ENCODE results near the gene SLC23A2. TPM values are rescaled to one million over a fixed set of nuclear protein-coding genes. Genes with fewer than 3 reads are reported as not detected.
A peak's percentile ranks its signal among the peaks of the same experiment; 100 is the strongest.

Gene SLC23A2
- total RNA-seq, 2 donors from 2014 or later = 4.6 to 5.1 TPM

DNA sequence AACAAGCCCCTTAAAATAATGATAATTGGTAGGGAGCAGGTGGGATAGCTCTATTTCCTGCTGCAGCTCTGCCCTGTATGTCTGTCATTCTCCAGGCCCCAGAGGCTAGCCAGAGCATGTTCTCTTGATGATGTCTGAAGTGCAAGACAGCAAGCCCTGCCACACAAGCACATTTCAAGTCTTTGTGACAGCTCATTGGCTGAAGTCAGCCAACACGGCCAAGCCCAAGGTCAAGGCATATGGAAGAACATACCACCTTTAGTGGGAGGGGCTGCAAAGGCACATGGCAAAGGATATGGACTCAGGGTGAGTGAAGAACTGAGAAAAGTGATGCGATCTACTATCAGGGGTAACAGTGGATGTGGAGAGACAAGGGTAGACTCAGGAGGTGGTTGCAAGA lies 163.6 kb downstream of the SLC23A2 start:
- no peak overlapping the region for H3K27ac ChIP-seq
- TF ChIP-seq, protein P1, sequence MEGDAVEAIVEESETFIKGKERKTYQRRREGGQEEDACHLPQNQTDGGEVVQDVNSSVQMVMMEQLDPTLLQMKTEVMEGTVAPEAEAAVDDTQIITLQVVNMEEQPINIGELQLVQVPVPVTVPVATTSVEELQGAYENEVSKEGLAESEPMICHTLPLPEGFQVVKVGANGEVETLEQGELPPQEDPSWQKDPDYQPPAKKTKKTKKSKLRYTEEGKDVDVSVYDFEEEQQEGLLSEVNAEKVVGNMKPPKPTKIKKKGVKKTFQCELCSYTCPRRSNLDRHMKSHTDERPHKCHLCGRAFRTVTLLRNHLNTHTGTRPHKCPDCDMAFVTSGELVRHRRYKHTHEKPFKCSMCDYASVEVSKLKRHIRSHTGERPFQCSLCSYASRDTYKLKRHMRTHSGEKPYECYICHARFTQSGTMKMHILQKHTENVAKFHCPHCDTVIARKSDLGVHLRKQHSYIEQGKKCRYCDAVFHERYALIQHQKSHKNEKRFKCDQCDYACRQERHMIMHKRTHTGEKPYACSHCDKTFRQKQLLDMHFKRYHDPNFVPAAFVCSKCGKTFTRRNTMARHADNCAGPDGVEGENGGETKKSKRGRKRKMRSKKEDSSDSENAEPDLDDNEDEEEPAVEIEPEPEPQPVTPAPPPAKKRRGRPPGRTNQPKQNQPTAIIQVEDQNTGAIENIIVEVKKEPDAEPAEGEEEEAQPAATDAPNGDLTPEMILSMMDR (IDR thresholded peaks at IDR 0.05) = no peak
- no peak overlapping the region for H3K9ac ChIP-seq (ENCODE audit: low read depth in 2 of 2, low read length in 2 of 2)
- no peak overlapping the region for H3K4me3 ChIP-seq
- H3K36me3 ChIP-seq = no peaks in the 10 kb centered on the region
- no peaks in the 10 kb centered on the region for H3K27me3 ChIP-seq
- H3K4me1 ChIP-seq = no peaks in the 10 kb centered on the region
- intact Hi-C loops (cut with DNase I) = no loop called here
- no peaks in the 10 kb centered on the region for H3K9me3 ChIP-seq
- DNase-seq = no peak

DNA sequence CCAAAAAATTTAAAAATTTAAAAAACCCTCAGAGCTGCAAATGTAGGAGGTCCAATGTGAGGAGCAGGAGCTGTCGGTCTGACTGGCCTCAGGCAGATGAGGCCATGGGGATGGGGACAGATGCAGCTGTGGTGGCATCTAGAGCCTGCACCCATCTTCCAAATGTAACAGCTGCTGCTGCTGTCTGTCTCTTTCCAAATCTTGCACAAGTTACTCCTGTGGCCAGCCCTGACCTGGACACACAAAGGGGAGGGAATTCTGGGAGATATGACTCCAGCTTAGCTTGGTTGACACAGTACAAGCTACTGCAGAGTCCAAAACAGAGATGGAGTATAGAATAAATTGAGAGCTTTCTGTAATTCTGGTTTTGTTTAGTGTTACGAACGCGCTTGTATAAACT lies 164.4 kb downstream of the SLC23A2 start:
- H3K9ac ChIP-seq (ENCODE audit: low read depth in 2 of 2, low read length in 2 of 2) = no peak overlapping the region
- H3K27ac ChIP-seq = no peak overlapping the region
- intact Hi-C loops (cut with DNase I) = no loop called here
- H3K36me3 ChIP-seq = no peaks in the 10 kb centered on the region
- H3K4me1 ChIP-seq = no peaks in the 10 kb centered on the region
- H3K27me3 ChIP-seq = no peaks in the 10 kb centered on the region
- H3K9me3 ChIP-seq = no peaks in the 10 kb centered on the region
- no peak for DNase-seq
- TF ChIP-seq, protein P1 (IDR thresholded peaks at IDR 0.05) = no peak
- no peak overlapping the region for H3K4me3 ChIP-seq

DNA sequence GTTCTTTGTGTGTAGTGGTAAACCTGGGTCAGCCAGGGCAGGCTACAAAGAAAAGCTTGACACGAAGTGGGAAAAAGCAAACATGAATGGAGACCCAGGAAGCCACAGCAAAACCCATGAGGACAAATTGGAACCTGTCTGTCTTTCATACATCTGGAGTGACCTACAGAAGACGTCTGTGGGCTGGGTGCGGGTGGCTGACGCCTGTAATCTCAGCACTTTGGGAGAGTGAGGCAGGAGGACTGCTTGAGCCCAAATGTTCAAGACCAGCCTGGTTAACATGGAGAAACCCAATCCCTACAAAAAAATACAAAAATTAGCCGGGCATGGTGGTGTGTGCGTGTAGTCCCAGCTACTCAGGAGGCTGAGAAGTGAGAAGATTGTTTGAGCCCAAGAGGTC lies 164.8 kb downstream of the SLC23A2 start:
- no peaks in the 10 kb centered on the region for H3K36me3 ChIP-seq
- no peak for DNase-seq
- no peaks in the 10 kb centered on the region for H3K4me1 ChIP-seq
- no peak overlapping the region for H3K9ac ChIP-seq (ENCODE audit: low read depth in 2 of 2, low read length in 2 of 2)
- H3K27ac ChIP-seq = no peak overlapping the region
- intact Hi-C loops (cut with DNase I) = no loop called here
- no peak overlapping the region for H3K4me3 ChIP-seq
- TF ChIP-seq, protein P1 (IDR thresholded peaks at IDR 0.05) = no peak
- no peaks in the 10 kb centered on the region for H3K9me3 ChIP-seq
- H3K27me3 ChIP-seq = no peaks in the 10 kb centered on the region

DNA sequence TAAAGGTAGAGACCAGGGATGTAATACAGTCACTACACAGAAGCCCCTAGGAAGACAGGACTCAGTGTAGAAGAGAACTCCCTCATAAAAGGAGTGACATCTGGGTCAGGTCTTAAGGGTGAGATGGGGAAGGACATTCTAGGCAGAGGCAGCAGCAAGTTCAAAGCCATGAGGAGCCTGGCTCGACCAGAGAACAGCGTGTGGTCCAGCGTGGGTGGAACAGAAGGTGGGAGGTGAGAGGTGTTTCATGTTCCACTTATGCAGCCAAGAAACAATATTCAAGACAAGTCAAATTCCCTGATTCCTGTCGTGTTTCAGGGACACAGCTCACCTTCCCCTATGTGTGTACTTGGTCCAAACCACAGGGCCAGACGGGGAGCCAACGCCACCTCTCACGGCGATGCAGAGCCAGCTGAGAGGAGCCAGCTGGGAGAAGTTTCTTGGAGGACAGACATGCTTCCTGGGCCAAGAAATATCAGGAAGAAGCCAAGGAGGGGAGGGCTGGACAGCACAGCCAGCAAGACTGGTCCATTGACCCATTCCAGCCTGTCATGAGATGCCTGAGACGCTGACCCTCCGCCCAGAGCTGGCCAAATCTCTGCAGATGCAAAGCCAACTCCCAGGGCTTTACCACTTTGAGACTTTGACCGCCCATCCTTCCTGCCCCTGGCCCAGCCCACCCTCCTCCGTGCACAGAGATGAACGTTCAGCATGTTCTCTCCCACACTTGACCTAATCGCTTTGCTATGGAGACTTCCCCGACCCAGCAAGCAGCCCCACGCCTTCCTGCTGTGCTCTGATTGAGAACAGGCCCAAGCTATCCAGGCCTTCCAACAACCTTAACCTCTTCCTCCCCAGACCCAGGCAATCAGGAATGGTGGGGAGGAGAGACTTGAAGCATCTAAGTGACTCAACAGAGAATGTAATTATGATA lies 165.8 kb downstream of the SLC23A2 start:
- no peak overlapping the region for H3K9ac ChIP-seq (ENCODE audit: low read depth in 2 of 2, low read length in 2 of 2)
- TF ChIP-seq, protein P1 (IDR thresholded peaks at IDR 0.05) = no peak
- intact Hi-C loops (cut with DNase I) = no loop called here
- H3K4me1 ChIP-seq = no peaks in the 10 kb centered on the region
- H3K27ac ChIP-seq = no peak overlapping the region
- H3K4me3 ChIP-seq = no peak overlapping the region
- no peaks in the 10 kb centered on the region for H3K27me3 ChIP-seq
- H3K9me3 ChIP-seq = no peaks in the 10 kb centered on the region
- no peaks in the 10 kb centered on the region for H3K36me3 ChIP-seq
- DNase-seq = peak; percentile 37

DNA sequence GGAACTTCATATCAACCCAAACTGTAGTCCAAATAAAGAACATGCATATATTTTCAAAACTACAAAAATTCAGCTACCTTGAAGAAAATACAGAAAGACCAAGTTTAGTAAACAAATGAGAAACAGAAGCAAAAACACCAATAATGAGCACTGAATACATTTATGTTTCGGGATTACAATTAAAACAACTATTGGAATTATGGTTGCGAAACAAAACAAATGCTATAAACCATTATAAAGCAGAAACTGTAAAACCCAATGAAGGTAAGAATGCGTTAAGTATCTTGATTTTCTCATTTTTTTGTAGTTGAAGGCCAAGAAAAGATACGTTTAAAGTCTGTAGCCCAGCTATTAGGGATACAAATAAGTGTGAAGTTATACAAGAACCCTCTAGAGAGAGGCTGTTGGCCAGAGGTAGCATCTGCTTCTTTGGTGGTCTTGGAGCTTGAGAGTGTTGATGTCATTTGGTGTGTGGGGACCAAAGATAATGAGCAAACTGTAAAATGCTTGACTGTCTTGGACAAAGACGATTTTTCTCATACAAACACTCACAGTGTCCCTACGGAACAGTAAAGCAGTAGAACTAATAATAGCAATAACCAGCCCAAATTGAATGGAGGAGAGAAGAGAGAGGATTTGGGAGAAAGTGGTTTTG lies 168.1 kb downstream of the SLC23A2 start:
- no peak for DNase-seq
- Histone ChIP-seq H3K4me3 (no peak overlapping the region), H3K36me3 (no peaks in the 10 kb centered on the region), H3K9me3 (no peaks in the 10 kb centered on the region), H3K9ac (ENCODE audit: low read depth in 2 of 2, low read length in 2 of 2) (no peak overlapping the region), H3K27ac (no peak overlapping the region), H3K27me3 (no peaks in the 10 kb centered on the region), H3K4me1 (no peaks in the 10 kb centered on the region)
- TF ChIP-seq, protein P1 (IDR thresholded peaks at IDR 0.05) = no peak
- intact Hi-C loops (cut with DNase I) = no loop called here

All from colonic mucosa (tissue), 4 donors.